CD4-positive, alpha-beta T cell (primary cell): ENCODE measurements around the gene SEPTIN8. TPM values are rescaled to one million over a fixed set of nuclear protein-coding genes. Genes with fewer than 3 reads are reported as not detected.

Experiments used
- ATAC-seq: fragments of 200-7000 bp; cut with Tn5 transposase; one replicate; pipeline ENCODE4 v1.10.0; 2022; ENCODE audit warnings: mild to moderate bottlenecking; ENCODE audit not compliant: poor library complexity
- CTCF ChIA-PET: fragments of 350-600 bp; sonication (Branson Sonifier 250); formaldehyde crosslinking; loops from one replicate; lab custom pipeline; 2021; ENCODE audit warnings: antibody characterized with exemption, inconsistent platforms; lab: Charles Lee
- POLR2A ChIA-PET: fragments of 350-600 bp; sonication (Branson Sonifier 250); formaldehyde crosslinking; loops from one replicate; lab custom pipeline; 2021; ENCODE audit warnings: antibody characterized with exemption, inconsistent platforms; lab: Charles Lee
- DNase-seq, 14 experiments: peaks; one replicate each; pipeline ENCODE4 v3.0.0-alpha.2; 2013 to 2020; ENCODE audit warnings: mixed read lengths in 2 of 14
- H3K27ac ChIP-seq, 2 donors: one replicate each; pipeline versions ENCODE4 v1.5.1 to v1.7.0; 2013; ENCODE audit warnings: low read length in 2 of 2, low read depth in 1 of 2, mild to moderate bottlenecking in 1 of 2
- H3K27me3 ChIP-seq, 2 experiments: 1 replicate in 1 of 2; 2 replicates in 1 of 2; pipeline versions ENCODE4 v1.6.1 to v1.7.0; 2013; ENCODE audit warnings: low read length in 2 of 2, control low read depth in 1 of 2, mild to moderate bottlenecking in 1 of 2, moderate library complexity in 1 of 2; ENCODE audit not compliant: insufficient read depth in 2 of 2, control insufficient read depth in 1 of 2
- H3K36me3 ChIP-seq: one replicate; pipeline ENCODE4 v1.6.1; 2013; ENCODE audit warnings: low read length, control low read depth; ENCODE audit not compliant: insufficient read depth
- H3K4me1 ChIP-seq: one replicate; pipeline ENCODE4 v1.6.1; 2013; ENCODE audit warnings: low read length, control low read depth; ENCODE audit not compliant: insufficient read depth
- H3K4me3 ChIP-seq: one replicate; pipeline ENCODE4 v1.5.1; 2013; ENCODE audit warnings: mild to moderate bottlenecking, low read length, moderate library complexity
- H3K9me3 ChIP-seq, 2 experiments: 1 replicate in 1 of 2; 2 replicates in 1 of 2; pipeline versions ENCODE4 v1.6.1 to v1.7.0; 2013; ENCODE audit warnings: low read length in 2 of 2, mild to moderate bottlenecking in 2 of 2, control low read depth in 1 of 2, moderate library complexity in 1 of 2; ENCODE audit not compliant: control insufficient read depth in 1 of 2, insufficient read depth in 1 of 2
- H3K27ac Mint-ChIP-seq: one replicate; pipeline ENCODE4 v1.8.0; 2020; ENCODE audit warnings: mixed read lengths
- H3K27me3 Mint-ChIP-seq: one replicate; pipeline ENCODE4 v1.8.0; 2021; ENCODE audit warnings: mixed read lengths
- H3K36me3 Mint-ChIP-seq: one replicate; pipeline ENCODE4 v1.8.0; 2021; ENCODE audit warnings: low read depth, mixed read lengths
- H3K4me1 Mint-ChIP-seq: one replicate; pipeline ENCODE4 v1.8.0; 2021; ENCODE audit warnings: low read depth, mixed read lengths
- H3K4me3 Mint-ChIP-seq: one replicate; pipeline ENCODE4 v1.8.0; 2020; ENCODE audit warnings: mild to moderate bottlenecking, mixed read lengths
- H3K9me3 Mint-ChIP-seq: one replicate; pipeline ENCODE4 v1.8.0; 2020; ENCODE audit warnings: mixed read lengths
- CTCF ChIP-seq: fragments of 200-600 bp; IDR thresholded peaks from one replicate; pipeline ENCODE4 v1.8.0; 2022; ENCODE audit warnings: antibody characterized with exemption, mild to moderate bottlenecking
- intact Hi-C, 2 experiments: fragments of 100-400 bp; cut with DNase I in 1 of 2; cut with micrococcal nuclease in 1 of 2; formaldehyde crosslinking; loops; one replicate each; pipeline versions ENCODE4 v1.15.1 to v1.9.0; 2023 to 2025; cut with DNase I, micrococcal nuclease
- total RNA-seq, 174 experiments: library from RNA in 2 of 174; stranded (reverse) in 2 of 174; gene quantifications; one replicate each; pipeline ENCODE4 v1.2.3 and lab custom pipeline; 2021 to 2026

Gene SEPTIN8
- total RNA-seq, 2 experiments from 2014 or later = 4.4 to 5.3 TPM

- H3K9me3 Mint-ChIP-seq = no peaks in the 10 kb centered on the region
- H3K4me3 Mint-ChIP-seq = no peak overlapping the region
- ChIA-PET POLR2A (no interaction called here), CTCF (interaction anchor here (0.9 kb wide), 1 partner anchor 9 kb away, joined by 3 read pairs; no protein-coding TSS in a partner anchor)
- H3K4me3 ChIP-seq = no peak overlapping the region
- no peak overlapping the region for H3K27ac Mint-ChIP-seq
- TF ChIP-seq CTCF = no peak
- H3K4me1 Mint-ChIP-seq = peaks cover 27% of the 10 kb centered on the region
- no peaks in the 10 kb centered on the region for H3K36me3 Mint-ChIP-seq
- H3K9me3 ChIP-seq = peaks cover 0 to 6% of the 10 kb centered on the region in 2 experiments
- H3K27me3 ChIP-seq = peaks cover 25% of the 10 kb centered on the region in 2 experiments
- DNase-seq = no peak
- intact Hi-C loops = no loop called here
- H3K4me1 ChIP-seq = peaks cover 29% of the 10 kb centered on the region
- no peaks in the 10 kb centered on the region for H3K36me3 ChIP-seq
- peaks cover 45% of the 10 kb centered on the region for H3K27me3 Mint-ChIP-seq
- no peak overlapping the region for H3K27ac ChIP-seq
- ATAC-seq = no peak
These were observed 39.5 kb upstream of the SEPTIN8 start for GRCh38 chr5:132816554-132816953.

- POLR2A ChIA-PET = no interaction called here
- intact Hi-C loops = no loop called here
- ATAC-seq = no peak
These were observed 39.0 kb upstream of the SEPTIN8 start for GRCh38 chr5:132816083-132816482.

GRCh38 chr5:132815454-132815853 lies 38.4 kb upstream of the SEPTIN8 start:
- ATAC-seq (no peak), DNase-seq (no peak)
- Histone ChIP-seq H3K27ac (no peak overlapping the region), H3K36me3 (no peaks in the 10 kb centered on the region), H3K9me3 (peaks cover 0 to 6% of the 10 kb centered on the region in 2 experiments), H3K4me3 (no peak overlapping the region), H3K27me3 (peaks cover 27 to 36% of the 10 kb centered on the region in 2 experiments), H3K4me1 (peaks cover 29% of the 10 kb centered on the region)
- peak overlapping the region; percentile 62 for H3K4me3 Mint-ChIP-seq
- no peaks in the 10 kb centered on the region for H3K9me3 Mint-ChIP-seq
- no peak for TF ChIP-seq CTCF
- H3K27me3 Mint-ChIP-seq = peaks cover 52% of the 10 kb centered on the region
- H3K36me3 Mint-ChIP-seq = no peaks in the 10 kb centered on the region
- H3K4me1 Mint-ChIP-seq = peaks cover 29% of the 10 kb centered on the region
- ChIA-PET POLR2A (interaction anchor here (1.0 kb wide), 1 partner anchor 259 kb away, joined by 3 read pairs; the partner anchor contains the start of gene RAD50), CTCF (interaction anchor here (1.0 to 1.5 kb wide), 3 partner anchors 10 to 68 kb away, joined by 3 to 5 read pairs (median 4); partner anchors contain the start of gene CCNI2)
- H3K27ac Mint-ChIP-seq = no peak overlapping the region
- intact Hi-C loops = no loop called here

More at GRCh38 chr5:132816083-132816482, 39.0 kb upstream of the SEPTIN8 start:
- no peak for TF ChIP-seq CTCF
- no peak for DNase-seq
- Histone ChIP-seq H3K36me3 (no peaks in the 10 kb centered on the region), H3K4me3 (no peak overlapping the region), H3K27me3 (peaks cover 27 to 29% of the 10 kb centered on the region in 2 experiments), H3K9me3 (peaks cover 0 to 6% of the 10 kb centered on the region in 2 experiments), H3K27ac (no peak overlapping the region), H3K4me1 (peaks cover 29% of the 10 kb centered on the region)
- Mint-ChIP-seq H3K9me3 (no peaks in the 10 kb centered on the region), H3K4me3 (no peak overlapping the region), H3K4me1 (peaks cover 29% of the 10 kb centered on the region), H3K36me3 (no peaks in the 10 kb centered on the region), H3K27me3 (peaks cover 46% of the 10 kb centered on the region), H3K27ac (no peak overlapping the region)
- CTCF ChIA-PET = interaction anchor here (1.0 to 1.5 kb wide), 3 partner anchors 10 to 69 kb away, joined by 3 to 5 read pairs (median 4); partner anchors contain the start of gene CCNI2
